Activated gamma-delta T cell (primary cell): Measurements from ENCODE around the gene RBFOX2.
"Not testable (repeated sequence)": the region's sequence is repeated elsewhere in the genome, so short reads cannot be mapped to it uniquely, and the experiment has no call there.

Experiments
- DNase-seq: peaks from one replicate; lab custom pipeline; 2025; lab: John Stamatoyannopoulos, UW

The RBFOX2 gene

GRCh38 chr22:35824256-35824655 is 204.4 kb downstream of the RBFOX2 start:
- no peak for DNase-seq

- no peak for DNase-seq
Observed at GRCh38 chr22:35821654-35822053, 207.0 kb downstream of the RBFOX2 start.

- no peak for DNase-seq
Observed at GRCh38 chr22:35819421-35819820, 209.2 kb downstream of the RBFOX2 start.

GRCh38 chr22:35818897-35819296 is 209.7 kb downstream of the RBFOX2 start:
- DNase-seq = no peak

GRCh38 chr22:35812600-35812999 is 216.0 kb downstream of the RBFOX2 start:
- DNase-seq = no peak

- DNase-seq = no peak
Observed at GRCh38 chr22:35811670-35812069, 217.0 kb downstream of the RBFOX2 start.

- no peak for DNase-seq
Observed at GRCh38 chr22:35809816-35810215, 218.8 kb downstream of the RBFOX2 start.

GRCh38 chr22:35808377-35808776 is 220.2 kb downstream of the RBFOX2 start:
- no peak for DNase-seq

- not testable (repeated sequence) for DNase-seq
Observed at GRCh38 chr22:35806668-35807067, 222.0 kb downstream of the RBFOX2 start.

GRCh38 chr22:35805466-35805865 is 223.2 kb downstream of the RBFOX2 start:
- DNase-seq = no peak

- DNase-seq = no peak
Observed at GRCh38 chr22:35804421-35804820, 224.2 kb downstream of the RBFOX2 start.

- DNase-seq = no peak
Observed at GRCh38 chr22:35802885-35803284, 225.7 kb downstream of the RBFOX2 start.

- not testable (repeated sequence) for DNase-seq
Observed at GRCh38 chr22:35801301-35801700, 227.3 kb downstream of the RBFOX2 start.

GRCh38 chr22:35799150-35799549 is 229.5 kb downstream of the RBFOX2 start:
- no peak for DNase-seq

GRCh38 chr22:35797411-35797810 is 231.2 kb downstream of the RBFOX2 start:
- DNase-seq = no peak

- no peak for DNase-seq
Observed at GRCh38 chr22:35795476-35795875, 233.1 kb downstream of the RBFOX2 start.

- DNase-seq = no peak
Observed at GRCh38 chr22:35792506-35792905, 236.1 kb downstream of the RBFOX2 start.

- not testable (repeated sequence) for DNase-seq
Observed at GRCh38 chr22:35791788-35792187, 236.8 kb downstream of the RBFOX2 start.

GRCh38 chr22:35785181-35785923 is 243.3 kb downstream of the RBFOX2 start:
- DNase-seq = no peak

GRCh38 chr22:35784633-35785032 is 244.0 kb downstream of the RBFOX2 start:
- no peak for DNase-seq

- no peak for DNase-seq
Observed at GRCh38 chr22:35783943-35784614, 244.5 kb downstream of the RBFOX2 start.

- DNase-seq = no peak
Observed at GRCh38 chr22:35782504-35782903, 246.1 kb downstream of the RBFOX2 start.

GRCh38 chr22:35781898-35782297 is 246.7 kb downstream of the RBFOX2 start:
- no peak for DNase-seq
